BLaER1 (cell line): ENCODE results near the gene COL17A1.

Experiments used
- H3K27ac ChIP-seq: shearing (Covaris generic); formaldehyde crosslinking; 2 replicates; pipeline ENCODE4 v1.8.1; 2022
- H3K27me3 ChIP-seq: shearing (Covaris generic); formaldehyde crosslinking; 2 replicates; pipeline ENCODE4 v1.8.1; 2022
- H3K36me3 ChIP-seq: shearing (Covaris generic); formaldehyde crosslinking; 2 replicates; pipeline ENCODE4 v1.8.1; 2022
- H3K4me1 ChIP-seq: shearing (Covaris generic); formaldehyde crosslinking; 2 replicates; pipeline ENCODE4 v1.8.1; 2022
- H3K4me2 ChIP-seq: shearing (Covaris generic); formaldehyde crosslinking; 2 replicates; pipeline ENCODE4 v1.8.1; 2022
- H3K4me3 ChIP-seq: shearing (Covaris generic); formaldehyde crosslinking; 2 replicates; pipeline ENCODE4 v1.8.1; 2022
- H3K9ac ChIP-seq: shearing (Covaris generic); formaldehyde crosslinking; 2 replicates; pipeline ENCODE4 v1.8.1; 2022
- H3K9me3 ChIP-seq: shearing (Covaris generic); formaldehyde crosslinking; 2 replicates; pipeline ENCODE4 v1.8.1; 2022
- H4K20me1 ChIP-seq: shearing (Covaris generic); formaldehyde crosslinking; 2 replicates; pipeline ENCODE4 v1.8.1; 2022
- Cebpa-rat ChIP-seq: shearing (Covaris generic); IDR thresholded peaks from 2 replicates; pipeline ENCODE4 v1.8.1; 2022

The COL17A1 gene

DNA sequence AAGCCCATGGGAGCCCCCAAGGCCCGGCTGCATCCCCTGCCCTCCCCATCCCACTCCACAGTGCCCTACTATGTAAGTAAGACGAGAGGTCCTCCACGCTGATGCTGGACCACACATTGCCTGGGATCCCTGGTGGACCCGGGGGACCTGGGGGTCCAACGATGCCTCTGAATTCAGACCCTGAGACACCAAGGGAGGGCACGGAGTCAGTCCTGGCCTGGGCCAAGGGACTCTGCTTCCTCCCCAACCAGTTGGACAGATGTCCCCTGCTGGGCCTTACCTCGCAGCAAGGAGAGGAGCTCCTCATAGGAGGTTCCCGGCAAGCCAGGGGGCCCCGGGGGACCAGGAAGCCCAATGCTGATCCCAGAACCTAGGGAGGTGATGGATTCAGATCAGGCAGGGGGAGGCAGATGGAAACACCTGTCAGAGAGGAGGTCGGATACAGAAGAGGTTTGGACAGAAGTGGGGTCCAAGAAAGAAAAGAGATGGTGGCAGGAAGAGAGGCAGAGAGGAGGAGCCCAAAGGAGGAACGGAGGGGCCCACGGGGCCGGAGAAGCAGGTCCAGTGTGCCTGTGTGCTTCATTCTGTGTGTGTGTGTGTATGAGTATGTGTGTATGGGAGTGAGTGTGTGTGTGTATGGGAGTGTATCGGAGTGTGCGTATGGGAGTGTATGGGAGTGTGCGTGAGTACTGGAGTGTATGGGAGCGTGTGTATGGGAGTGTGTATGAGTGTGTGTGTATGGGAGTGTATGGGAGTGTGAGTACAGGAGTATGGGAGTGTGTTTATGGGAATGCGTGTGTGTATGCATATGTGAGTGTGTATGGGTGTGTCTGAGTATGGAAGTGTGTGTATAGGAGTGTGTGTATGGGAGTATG lies 50.2 kb downstream of the COL17A1 start:
- no peak for TF ChIP-seq Cebpa-rat
- Histone ChIP-seq H3K27ac (no peak overlapping the region), H3K9me3 (no peaks in the 10 kb centered on the region), H3K9ac (no peak overlapping the region), H3K4me1 (no peaks in the 10 kb centered on the region), H4K20me1 (no peaks in the 10 kb centered on the region), H3K27me3 (no peaks in the 10 kb centered on the region), H3K4me3 (no peak overlapping the region), H3K4me2 (no peak overlapping the region), H3K36me3 (0 out of 2 replicates have a peak, but pooled peaks cover 9% of the 10 kb centered on the region)

DNA sequence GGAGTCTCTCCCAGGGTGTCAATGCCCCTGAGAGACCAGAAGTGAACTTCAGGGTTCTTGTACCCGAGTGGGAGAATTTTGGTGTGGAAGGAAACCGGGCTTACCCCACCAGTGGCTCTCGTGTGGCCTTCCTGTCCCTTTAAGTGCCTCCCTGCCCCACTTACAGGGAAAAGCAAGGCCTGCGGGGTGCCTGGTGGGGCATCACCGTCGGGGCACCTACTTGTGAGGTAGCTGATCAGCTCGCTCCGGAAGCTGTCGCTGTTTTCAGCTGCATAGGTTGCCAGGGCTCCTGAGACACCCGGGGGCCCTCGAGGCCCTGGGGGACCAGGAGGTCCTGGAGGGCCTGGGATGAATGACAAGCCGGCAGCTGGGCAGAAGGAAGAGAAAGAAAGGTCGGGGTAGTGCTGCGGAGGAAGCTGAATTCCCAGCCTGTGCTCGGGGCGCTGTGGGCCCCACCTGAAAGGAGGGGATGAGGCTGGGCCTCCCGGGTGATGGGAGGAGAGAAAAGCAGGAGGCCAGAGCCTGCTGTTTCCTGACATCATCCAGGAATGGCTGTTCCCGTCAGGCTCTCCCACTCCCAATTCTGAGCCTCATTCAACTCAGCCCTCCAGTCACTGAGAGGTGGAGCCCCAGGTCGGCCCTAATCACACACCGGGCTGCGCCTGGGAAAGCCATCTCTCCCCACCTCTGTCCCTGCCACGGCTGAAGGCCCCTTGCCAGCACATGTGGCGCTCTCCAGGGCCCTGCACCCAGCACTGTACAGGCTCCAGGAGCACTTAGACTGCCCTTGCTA lies 51.1 kb downstream of the COL17A1 start:
- no peak overlapping the region for H3K9ac ChIP-seq
- no peaks in the 10 kb centered on the region for H3K27me3 ChIP-seq
- no peaks in the 10 kb centered on the region for H4K20me1 ChIP-seq
- no peak for TF ChIP-seq Cebpa-rat
- no peak overlapping the region for H3K4me3 ChIP-seq
- no peak overlapping the region for H3K27ac ChIP-seq
- no peak overlapping the region for H3K4me2 ChIP-seq
- H3K9me3 ChIP-seq: no peaks in the 10 kb centered on the region
- H3K36me3 ChIP-seq: 0 out of 2 replicates have a peak, but pooled peaks cover 9% of the 10 kb centered on the region
- H3K4me1 ChIP-seq: no peaks in the 10 kb centered on the region

DNA sequence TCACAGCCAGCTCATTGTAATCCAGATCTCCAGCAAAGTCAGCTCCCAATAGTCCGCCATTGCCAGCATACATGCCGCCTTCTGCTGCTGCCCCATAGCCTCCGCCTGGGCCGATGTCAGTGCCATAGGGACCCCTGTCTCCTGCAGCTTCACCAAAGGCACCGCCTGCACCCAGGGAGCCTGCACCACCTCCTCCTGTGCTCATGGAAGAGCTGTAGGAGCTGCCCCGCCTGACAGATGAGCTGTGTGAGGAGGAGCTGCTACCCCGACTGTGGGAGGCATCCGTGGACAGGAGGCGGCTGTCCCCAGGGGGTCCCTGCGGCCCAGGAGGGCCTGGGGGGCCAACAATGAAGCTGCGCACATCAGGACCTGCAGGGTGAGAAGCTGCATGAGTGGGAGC lies 51.7 kb downstream of the COL17A1 start:
- H3K27ac ChIP-seq: no peak overlapping the region
- H3K9ac ChIP-seq: no peak overlapping the region
- no peak overlapping the region for H3K4me3 ChIP-seq
- H4K20me1 ChIP-seq: no peaks in the 10 kb centered on the region
- 0 out of 2 replicates have a peak, but pooled peaks cover 12% of the 10 kb centered on the region for H3K36me3 ChIP-seq
- H3K9me3 ChIP-seq: no peaks in the 10 kb centered on the region
- no peaks in the 10 kb centered on the region for H3K4me1 ChIP-seq
- H3K4me2 ChIP-seq: no peak overlapping the region
- no peak for TF ChIP-seq Cebpa-rat
- H3K27me3 ChIP-seq: no peaks in the 10 kb centered on the region

DNA sequence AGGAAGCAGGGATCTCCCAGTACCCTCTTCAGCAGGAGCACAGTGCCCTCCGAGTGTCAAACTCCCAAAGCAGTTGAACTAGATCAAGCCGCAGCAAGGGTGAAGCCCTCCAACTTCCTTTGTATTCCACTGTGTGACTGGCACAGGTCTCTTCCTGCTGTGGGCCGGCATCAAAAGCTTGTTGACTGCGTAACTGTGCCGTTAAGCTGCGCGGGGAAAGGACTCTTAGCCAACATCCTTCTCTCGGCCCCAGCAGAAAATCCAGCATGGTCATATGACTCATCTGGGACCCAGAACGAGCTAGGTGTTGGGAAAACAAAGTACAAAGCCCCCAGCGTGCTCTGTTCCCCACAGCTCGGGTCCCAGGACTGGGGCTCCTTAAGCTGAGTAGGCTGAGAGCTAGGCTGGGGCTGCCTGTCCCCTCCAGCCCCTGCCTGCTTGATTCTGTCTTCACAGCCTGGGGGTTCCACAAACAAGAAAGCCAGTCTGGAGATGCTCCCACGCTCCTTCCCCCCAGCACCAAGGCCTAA lies 52.2 kb downstream of the COL17A1 start:
- Histone ChIP-seq H3K4me2 (no peak overlapping the region), H3K9ac (no peak overlapping the region), H3K27ac (no peak overlapping the region), H3K27me3 (no peaks in the 10 kb centered on the region), H3K4me3 (no peak overlapping the region), H3K9me3 (no peaks in the 10 kb centered on the region), H3K4me1 (no peaks in the 10 kb centered on the region), H3K36me3 (0 out of 2 replicates have a peak, but pooled peaks cover 13% of the 10 kb centered on the region), H4K20me1 (no peaks in the 10 kb centered on the region)
- TF ChIP-seq Cebpa-rat: no peak

DNA sequence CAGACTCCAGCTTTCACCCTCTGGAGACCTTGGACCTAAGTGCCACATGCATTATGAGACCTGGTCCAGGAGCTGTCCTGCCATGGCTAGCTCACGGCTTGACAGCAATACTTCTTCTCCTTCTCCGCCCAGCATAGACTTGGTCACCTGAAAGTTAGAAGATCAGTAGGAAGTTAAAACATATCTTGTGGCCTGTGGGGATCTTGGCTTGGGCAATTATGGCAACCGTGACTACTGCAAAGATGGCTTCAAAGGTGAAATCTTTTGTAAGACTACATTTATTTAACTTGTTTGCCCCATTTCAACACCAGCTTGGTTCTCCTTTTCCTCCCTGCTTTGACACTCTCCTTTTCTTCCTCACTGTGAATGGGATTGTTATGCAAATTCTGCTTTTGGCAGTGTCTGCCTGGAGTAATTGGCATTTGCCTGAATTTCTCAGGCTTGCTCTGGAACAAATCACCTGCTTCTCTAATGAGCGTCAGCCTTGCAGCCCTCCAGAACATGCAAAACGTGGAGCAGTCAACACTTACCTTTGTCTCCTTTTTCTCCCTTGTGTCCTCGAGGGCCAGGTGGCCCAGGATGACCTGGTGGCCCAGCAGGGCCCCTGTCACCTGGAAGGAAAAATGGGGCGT lies 53.4 kb downstream of the COL17A1 start:
- Histone ChIP-seq H4K20me1 (no peaks in the 10 kb centered on the region), H3K36me3 (peaks cover 22% of the 10 kb centered on the region), H3K27me3 (no peaks in the 10 kb centered on the region), H3K4me1 (no peaks in the 10 kb centered on the region), H3K4me2 (no peak overlapping the region), H3K27ac (no peak overlapping the region), H3K9me3 (no peaks in the 10 kb centered on the region), H3K4me3 (no peak overlapping the region), H3K9ac (no peak overlapping the region)
- TF ChIP-seq Cebpa-rat: no peak

DNA sequence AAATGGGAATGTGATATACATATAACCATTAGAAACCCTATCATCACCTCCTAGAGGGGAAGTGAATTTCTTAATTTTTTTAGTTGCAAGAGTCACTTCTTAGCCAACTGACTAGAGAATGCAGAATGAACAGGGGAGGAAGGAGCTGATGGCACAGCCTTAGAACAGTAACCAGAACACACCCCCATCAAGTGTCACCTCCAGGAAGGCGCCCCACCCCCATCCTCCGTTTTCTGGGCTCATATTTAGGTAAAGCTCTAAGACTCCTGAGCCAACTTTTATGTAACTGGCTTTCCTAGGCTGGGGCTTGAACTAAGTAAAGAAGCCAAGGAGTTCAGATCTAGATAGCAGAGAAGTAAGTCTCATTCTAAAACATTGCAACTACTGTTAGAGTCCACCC lies 54.0 kb downstream of the COL17A1 start:
- Histone ChIP-seq H3K9ac (no peak overlapping the region), H3K36me3 (peaks cover 22% of the 10 kb centered on the region), H3K27me3 (no peaks in the 10 kb centered on the region), H3K4me2 (no peak overlapping the region), H3K27ac (no peak overlapping the region), H3K4me3 (no peak overlapping the region), H3K9me3 (no peaks in the 10 kb centered on the region), H4K20me1 (no peaks in the 10 kb centered on the region), H3K4me1 (no peaks in the 10 kb centered on the region)
- no peak for TF ChIP-seq Cebpa-rat

DNA sequence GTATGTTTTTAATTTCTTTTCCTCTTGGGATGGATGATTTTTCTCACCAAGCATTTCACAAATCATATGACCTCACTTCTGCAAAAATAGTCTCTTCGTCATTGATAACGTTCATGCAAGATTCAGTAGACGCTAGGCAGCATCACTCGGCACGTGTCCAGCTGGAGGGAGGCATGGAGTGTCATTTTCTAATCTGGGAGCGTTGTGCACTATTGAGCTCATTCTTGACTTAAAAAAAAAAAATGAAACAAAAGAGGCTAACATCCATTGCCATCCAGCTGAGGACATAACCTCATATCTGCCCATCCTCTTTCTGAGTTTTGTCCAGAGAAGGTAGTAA lies 56.2 kb downstream of the COL17A1 start:
- no peak for TF ChIP-seq Cebpa-rat
- H3K9ac ChIP-seq: no peak overlapping the region
- peaks cover 37% of the 10 kb centered on the region for H3K36me3 ChIP-seq
- no peaks in the 10 kb centered on the region for H3K9me3 ChIP-seq
- H3K4me1 ChIP-seq: no peaks in the 10 kb centered on the region
- no peak overlapping the region for H3K4me3 ChIP-seq
- H3K27ac ChIP-seq: no peak overlapping the region
- no peaks in the 10 kb centered on the region for H3K27me3 ChIP-seq
- no peak overlapping the region for H3K4me2 ChIP-seq
- no peaks in the 10 kb centered on the region for H4K20me1 ChIP-seq

DNA sequence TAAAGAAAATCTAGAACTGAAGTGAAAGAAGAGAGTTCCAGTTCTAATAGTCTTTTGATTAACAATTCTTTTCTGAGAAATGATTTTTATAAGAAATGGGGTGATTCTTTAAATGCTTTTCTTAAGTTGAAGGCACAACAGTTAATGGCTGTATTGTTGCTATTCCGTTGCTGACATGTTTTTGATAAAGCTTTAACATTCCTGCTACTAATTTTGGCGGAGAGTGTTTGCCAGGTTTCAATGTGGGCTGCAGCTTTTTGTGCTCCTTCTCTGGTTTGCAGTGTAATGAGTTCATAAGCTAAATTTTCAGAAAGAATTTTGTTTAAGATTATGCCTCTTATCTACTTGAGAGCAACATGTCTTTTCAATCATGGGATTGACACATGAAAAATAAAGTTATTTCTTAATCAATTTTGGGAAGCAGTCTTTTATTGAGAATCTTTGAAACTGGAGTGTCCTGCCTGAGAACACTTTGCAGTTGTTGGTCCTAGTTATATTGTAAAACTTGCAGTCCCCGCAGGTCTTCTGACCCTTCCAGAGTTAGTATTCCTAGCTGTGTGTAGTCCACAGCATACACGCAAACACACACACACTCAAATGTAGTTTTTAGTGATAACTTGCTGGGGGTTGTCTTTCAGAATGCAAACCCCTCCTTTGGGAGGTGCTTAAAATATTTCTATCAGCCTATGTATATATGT lies 56.7 kb downstream of the COL17A1 start:
- Histone ChIP-seq H3K36me3 (peaks cover 42% of the 10 kb centered on the region), H3K27ac (no peak overlapping the region), H3K9ac (no peak overlapping the region), H3K4me2 (no peak overlapping the region), H3K4me1 (no peaks in the 10 kb centered on the region), H3K27me3 (no peaks in the 10 kb centered on the region), H3K4me3 (no peak overlapping the region), H4K20me1 (no peaks in the 10 kb centered on the region), H3K9me3 (no peaks in the 10 kb centered on the region)
- no peak for TF ChIP-seq Cebpa-rat

DNA sequence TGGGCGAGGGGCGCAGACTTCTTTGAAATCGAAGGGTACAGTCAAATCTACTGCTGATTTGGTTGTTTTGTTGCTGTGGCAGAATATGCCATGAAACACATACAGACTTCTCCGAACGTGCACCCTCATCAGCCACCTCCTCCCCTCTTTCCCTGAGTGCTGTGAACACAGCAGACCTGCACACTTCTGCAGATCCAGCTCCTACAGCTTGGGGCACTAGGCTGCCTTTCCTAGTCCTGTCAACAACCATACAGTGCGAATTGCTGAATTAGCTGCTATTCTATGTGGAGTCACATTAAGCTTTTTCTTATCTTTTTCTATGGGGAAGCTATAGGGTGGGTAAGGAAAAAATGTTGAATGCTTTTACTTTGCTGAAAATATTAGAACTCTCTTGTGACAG lies 57.5 kb downstream of the COL17A1 start:
- no peak for TF ChIP-seq Cebpa-rat
- Histone ChIP-seq H3K4me3 (no peak overlapping the region), H3K27me3 (no peaks in the 10 kb centered on the region), H4K20me1 (no peaks in the 10 kb centered on the region), H3K9me3 (no peaks in the 10 kb centered on the region), H3K27ac (no peak overlapping the region), H3K9ac (no peak overlapping the region), H3K4me1 (no peaks in the 10 kb centered on the region), H3K4me2 (no peak overlapping the region), H3K36me3 (peaks cover 50% of the 10 kb centered on the region)
